WI38 (cell line): ENCODE measurements around the gene NSD2.
"Not testable (repeated sequence)": the region's sequence is repeated elsewhere in the genome, so short reads cannot be mapped to it uniquely, and the experiment has no call there.

Experiments used
- H3K4me3 ChIP-seq: 2 replicates; pipeline ENCODE4 v1.5.1; 2011; ENCODE audit warnings: low read depth, mild to moderate bottlenecking, control low read depth, low read length
- TF ChIP-seq, protein P1 (sequence below): IDR thresholded peaks from 2 replicates; pipeline ENCODE4 v1.5.1; 2012; ENCODE audit warnings: low read depth, mild to moderate bottlenecking, control low read depth, low read length

Gene NSD2

DNA sequence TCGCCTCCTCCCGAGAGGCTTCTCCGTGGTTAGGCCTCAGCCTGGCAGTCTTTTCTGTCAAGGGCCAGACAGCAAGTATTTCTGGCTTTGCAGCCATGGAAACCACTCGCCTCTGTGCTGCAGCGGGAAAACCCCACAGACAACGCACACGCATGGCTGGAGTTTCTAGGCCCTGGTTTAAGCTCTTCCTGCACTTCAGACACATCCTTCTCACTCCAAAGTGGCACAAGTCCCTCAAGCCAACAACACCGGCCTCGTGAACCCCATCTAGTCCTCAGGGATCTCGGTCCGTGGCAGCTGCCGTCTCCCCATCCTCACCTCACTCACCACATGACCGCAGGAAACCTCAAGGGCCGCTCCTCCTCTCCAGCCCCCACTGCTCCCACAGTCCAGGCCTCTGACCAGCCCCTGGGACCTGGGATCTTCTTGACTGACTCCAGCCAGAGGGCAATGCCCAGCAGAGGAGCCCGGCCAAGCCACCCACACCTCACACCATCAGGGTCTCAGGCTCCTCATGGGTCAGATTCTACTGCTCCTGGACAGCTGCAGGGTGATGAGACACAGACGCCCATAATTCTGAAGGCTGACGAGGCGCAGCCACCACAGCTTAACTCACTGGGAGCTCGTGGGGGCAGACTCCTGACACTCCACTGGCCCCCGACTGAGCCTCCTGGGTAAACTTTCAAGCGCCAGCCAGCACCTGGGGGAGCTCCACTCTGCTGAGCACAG, 37.0 kb upstream of the NSD2 start:
- H3K4me3 ChIP-seq, result no peak overlapping the region
- TF ChIP-seq, protein P1, sequence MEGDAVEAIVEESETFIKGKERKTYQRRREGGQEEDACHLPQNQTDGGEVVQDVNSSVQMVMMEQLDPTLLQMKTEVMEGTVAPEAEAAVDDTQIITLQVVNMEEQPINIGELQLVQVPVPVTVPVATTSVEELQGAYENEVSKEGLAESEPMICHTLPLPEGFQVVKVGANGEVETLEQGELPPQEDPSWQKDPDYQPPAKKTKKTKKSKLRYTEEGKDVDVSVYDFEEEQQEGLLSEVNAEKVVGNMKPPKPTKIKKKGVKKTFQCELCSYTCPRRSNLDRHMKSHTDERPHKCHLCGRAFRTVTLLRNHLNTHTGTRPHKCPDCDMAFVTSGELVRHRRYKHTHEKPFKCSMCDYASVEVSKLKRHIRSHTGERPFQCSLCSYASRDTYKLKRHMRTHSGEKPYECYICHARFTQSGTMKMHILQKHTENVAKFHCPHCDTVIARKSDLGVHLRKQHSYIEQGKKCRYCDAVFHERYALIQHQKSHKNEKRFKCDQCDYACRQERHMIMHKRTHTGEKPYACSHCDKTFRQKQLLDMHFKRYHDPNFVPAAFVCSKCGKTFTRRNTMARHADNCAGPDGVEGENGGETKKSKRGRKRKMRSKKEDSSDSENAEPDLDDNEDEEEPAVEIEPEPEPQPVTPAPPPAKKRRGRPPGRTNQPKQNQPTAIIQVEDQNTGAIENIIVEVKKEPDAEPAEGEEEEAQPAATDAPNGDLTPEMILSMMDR, result no peak

- H3K4me3 ChIP-seq, result not testable (repeated sequence)
Observed at GRCh38 chr4:1835836-1836235, 35.4 kb upstream of the NSD2 start.

- H3K4me3 ChIP-seq, result no peak overlapping the region
- TF ChIP-seq, protein P1, result no peak
Observed at GRCh38 chr4:1836650-1837049, 34.5 kb upstream of the NSD2 start.

DNA sequence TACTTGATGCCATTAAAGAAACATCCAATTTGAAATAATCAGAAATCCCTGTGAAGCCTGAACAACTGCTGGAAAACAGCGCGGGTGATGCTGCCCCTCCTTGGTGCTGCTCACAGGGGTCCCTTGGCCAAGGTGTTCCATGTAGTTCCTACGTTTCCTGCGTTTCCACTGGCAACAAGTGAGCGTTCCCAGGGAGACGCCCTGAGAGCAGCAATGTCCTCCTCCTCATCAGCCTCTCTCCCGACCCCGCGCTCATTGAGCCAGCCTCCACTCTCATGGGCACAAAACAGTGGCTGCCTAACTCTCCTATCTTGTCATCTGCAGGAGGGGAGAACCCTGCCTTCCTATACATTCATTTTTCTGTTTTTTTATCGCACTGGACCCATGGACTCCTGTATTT, 34.1 kb upstream of the NSD2 start:
- no peak overlapping the region for H3K4me3 ChIP-seq
- TF ChIP-seq, protein P1, result no peak

DNA sequence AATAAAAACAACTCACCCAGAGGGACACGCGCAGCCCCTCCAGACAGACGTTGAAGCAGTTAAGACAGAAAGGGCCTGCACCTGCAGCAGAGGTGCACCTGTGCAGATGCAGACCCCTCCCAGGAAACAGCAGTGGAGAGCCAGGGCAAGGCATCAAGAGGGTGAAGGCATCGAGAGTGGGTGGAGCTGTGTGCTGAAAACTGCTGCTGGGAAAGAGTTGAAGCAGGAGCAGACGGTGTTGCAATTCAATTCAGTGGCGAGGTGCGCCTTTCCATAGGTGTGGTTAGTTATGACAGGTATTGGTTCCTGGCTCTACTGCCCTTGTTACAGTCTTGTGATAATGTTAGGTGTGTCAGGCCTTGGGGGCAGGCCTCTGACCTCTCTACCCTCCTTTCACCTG, 31.9 kb upstream of the NSD2 start:
- H3K4me3 ChIP-seq, result no peak overlapping the region
- TF ChIP-seq, protein P1, result no peak

DNA sequence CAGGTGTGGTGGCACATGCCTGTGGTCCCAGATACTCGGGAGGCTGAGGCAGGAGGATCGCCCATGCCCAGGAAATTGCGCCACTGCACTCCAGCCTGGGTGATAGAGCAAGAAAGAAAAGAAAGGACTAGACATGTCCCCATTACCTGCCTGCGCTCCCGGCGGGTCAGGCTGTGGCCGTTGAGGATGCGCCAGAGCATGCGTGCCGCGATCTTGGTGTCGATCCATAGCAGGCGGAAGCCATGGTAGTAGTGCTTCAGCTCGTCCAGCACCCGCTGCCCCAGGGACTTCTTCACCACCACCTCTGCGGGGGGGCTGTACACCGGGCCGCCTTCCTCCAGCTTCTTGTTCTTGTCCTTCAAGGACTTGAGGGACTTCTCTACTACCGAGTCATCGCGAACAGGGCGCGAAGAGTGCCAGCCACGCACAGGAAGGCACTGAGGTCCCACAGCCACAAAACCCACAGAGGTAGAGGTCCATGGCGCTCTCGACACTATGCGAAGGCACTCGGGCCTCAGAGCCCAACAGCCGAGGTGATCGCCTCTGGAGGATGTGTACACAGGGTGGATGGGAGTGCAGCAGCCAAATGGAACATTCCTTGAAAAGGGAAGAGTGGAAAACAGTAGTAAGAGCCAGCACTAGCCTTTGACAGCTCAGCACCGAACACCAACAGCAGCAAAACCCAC, 29.8 kb upstream of the NSD2 start:
- H3K4me3 ChIP-seq, result no peak overlapping the region
- TF ChIP-seq, protein P1, result no peak

- H3K4me3 ChIP-seq, result no peak overlapping the region
- TF ChIP-seq, protein P1, result no peak
Observed at GRCh38 chr4:1841887-1842210, 29.3 kb upstream of the NSD2 start.
